GM12801 (cell line): Measurements from ENCODE around the gene RINL.

ENCODE experiments used
- CTCF ChIP-seq: IDR thresholded peaks from one replicate; pipeline ENCODE4 v1.5.1; 2011; ENCODE audit warnings: control low read depth; ENCODE audit not compliant: insufficient read length; ENCODE audit errors: extremely low read depth

Gene RINL

GRCh38 chr19:38841180-38841766 lies 36.8 kb downstream of the RINL start:
- no peak for TF ChIP-seq CTCF

GRCh38 chr19:38840583-38840968 lies 37.5 kb downstream of the RINL start:
- TF ChIP-seq CTCF: no peak

- no peak for TF ChIP-seq CTCF
These were observed 38.1 kb downstream of the RINL start for GRCh38 chr19:38839816-38840582.

GRCh38 chr19:38838986-38839761 lies 38.9 kb downstream of the RINL start:
- TF ChIP-seq CTCF: no peak

- TF ChIP-seq CTCF: no peak
These were observed 39.7 kb downstream of the RINL start for GRCh38 chr19:38838208-38838985.

- no peak for TF ChIP-seq CTCF
These were observed 40.4 kb downstream of the RINL start for GRCh38 chr19:38837656-38838121.
